ENCODE data around the gene HTRA1.
A peak's percentile ranks its signal among the peaks of the same experiment; 100 is the strongest.

Gene HTRA1

GRCh38 chr10:122461367-122461728, at the start of gene HTRA1:
TSS of gene HTRA1 (plus strand) at chr10:122461553. CDS start at chr10:122461653, 100 bp downstream.
- DNase-seq: no peak

GRCh38 chr10:122413327-122413726, 48.0 kb upstream of the HTRA1 start:
- DNase-seq: no peak

- no peak for DNase-seq
These were observed 43.7 kb upstream of the HTRA1 start for GRCh38 chr10:122417667-122418066.

- no peak for DNase-seq
These were observed 42.3 kb upstream of the HTRA1 start for GRCh38 chr10:122419016-122419415.

- no peak for DNase-seq
These were observed 41.3 kb upstream of the HTRA1 start for GRCh38 chr10:122419876-122420623.

GRCh38 chr10:122420624-122421007, 40.7 kb upstream of the HTRA1 start:
- DNase-seq: no peak

GRCh38 chr10:122421054-122421625, 40.2 kb upstream of the HTRA1 start:
- DNase-seq: no peak

- DNase-seq: no peak
These were observed 39.6 kb upstream of the HTRA1 start for GRCh38 chr10:122421742-122422141.

- no peak for DNase-seq
These were observed 38.9 kb upstream of the HTRA1 start for GRCh38 chr10:122422266-122422989.

GRCh38 chr10:122424059-122424458, 37.3 kb upstream of the HTRA1 start:
- DNase-seq: no peak

GRCh38 chr10:122426829-122427228, 34.5 kb upstream of the HTRA1 start:
- DNase-seq: no peak

- DNase-seq: no peak
These were observed 34.1 kb upstream of the HTRA1 start for GRCh38 chr10:122427280-122427679.

GRCh38 chr10:122435212-122435827, 26.0 kb upstream of the HTRA1 start:
- DNase-seq: peak; percentile 61 to 90

- DNase-seq: no peak
These were observed 19.4 kb upstream of the HTRA1 start for GRCh38 chr10:122441961-122442360.

GRCh38 chr10:122445469-122445868, 15.9 kb upstream of the HTRA1 start:
- DNase-seq: no peak

GRCh38 chr10:122445904-122446303, 15.4 kb upstream of the HTRA1 start:
- DNase-seq: no peak

GRCh38 chr10:122446668-122447423, 14.5 kb upstream of the HTRA1 start:
- DNase-seq: no peak

- DNase-seq: no peak
These were observed 12.8 kb upstream of the HTRA1 start for GRCh38 chr10:122448600-122448999.

- no peak for DNase-seq
These were observed 12.2 kb upstream of the HTRA1 start for GRCh38 chr10:122449153-122449552.

GRCh38 chr10:122450353-122450990, 10.9 kb upstream of the HTRA1 start:
- DNase-seq: no peak

- DNase-seq: no peak
These were observed 7.3 kb upstream of the HTRA1 start for GRCh38 chr10:122454071-122454470.

- no peak for DNase-seq
These were observed 6.7 kb upstream of the HTRA1 start, which contains the start of gene ARMS2 for GRCh38 chr10:122454603-122455080. TSS of gene ARMS2 (plus strand) at chr10:122454653. CDS start at chr10:122454728, 75 bp downstream.
